GM21529 (cell line): Measurements from ENCODE around the gene SNRPD3.
"Not testable (repeated sequence)": the region's sequence is repeated elsewhere in the genome, so short reads cannot be mapped to it uniquely, and the experiment has no call there.

ENCODE experiments used
- ATAC-seq: cut with Tn5 transposase; IDR thresholded peaks from one replicate; pipeline ENCODE4 v1.9.1; 2021; ENCODE audit not compliant: unreplicated experiment

SNRPD3 gene

GRCh38 chr22:24532075-24532474 lies 23.7 kb upstream of the SNRPD3 start:
- ATAC-seq, result no peak

GRCh38 chr22:24535348-24535747 lies 20.5 kb upstream of the SNRPD3 start:
- ATAC-seq, result no peak

GRCh38 chr22:24536089-24536488 lies 19.7 kb upstream of the SNRPD3 start:
- ATAC-seq, result no peak

- no peak for ATAC-seq
These were observed 15.3 kb upstream of the SNRPD3 start for GRCh38 chr22:24540470-24540869.

GRCh38 chr22:24541681-24542515 lies 13.9 kb upstream of the SNRPD3 start:
- ATAC-seq, result no peak

GRCh38 chr22:24542641-24543040 lies 13.2 kb upstream of the SNRPD3 start:
- no peak for ATAC-seq

- ATAC-seq, result no peak
These were observed 12.6 kb upstream of the SNRPD3 start for GRCh38 chr22:24543185-24543601.

GRCh38 chr22:24543679-24544243 lies 12.0 kb upstream of the SNRPD3 start:
- ATAC-seq, result no peak

- ATAC-seq, result no peak
These were observed 7.0 kb upstream of the SNRPD3 start for GRCh38 chr22:24548812-24549211.

GRCh38 chr22:24550028-24550901 lies 5.5 kb upstream of the SNRPD3 start:
- no peak for ATAC-seq

- no peak for ATAC-seq
These were observed 4.8 kb upstream of the SNRPD3 start for GRCh38 chr22:24550902-24551435.

GRCh38 chr22:24552503-24553286 lies 3.1 kb upstream of the SNRPD3 start:
- ATAC-seq, result not testable (repeated sequence)

GRCh38 chr22:24553597-24554312 lies 2.0 kb upstream of the SNRPD3 start:
- ATAC-seq, result no peak

- ATAC-seq, result peak; percentile 6
These were observed 1.3 kb upstream of the SNRPD3 start, which contains the start of gene GUCD1 for GRCh38 chr22:24554313-24555164. TSS of gene GUCD1 (minus strand) at chr22:24555138. CDS start at chr22:24554991, 147 bp downstream.

- no peak for ATAC-seq
These were observed 3.7 kb downstream of the SNRPD3 start for GRCh38 chr22:24559471-24559870.

- no peak for ATAC-seq
These were observed 7.4 kb downstream of the SNRPD3 start for GRCh38 chr22:24563246-24563645.

GRCh38 chr22:24564376-24565058 lies 8.7 kb downstream of the SNRPD3 start:
- no peak for ATAC-seq

- ATAC-seq, result no peak
These were observed 9.3 kb downstream of the SNRPD3 start for GRCh38 chr22:24565077-24565476.
